ENCODE data around the gene EIF4ENIF1. TPM values are rescaled to one million over a fixed set of nuclear protein-coding genes. Genes with fewer than 3 reads are reported as not detected.
"Not testable (repeated sequence)": the region's sequence is repeated elsewhere in the genome, so short reads cannot be mapped to it uniquely, and the experiment has no call there.

EIF4ENIF1 gene
- total RNA-seq, 1 donor from 2014 or later: 30.3 TPM

GRCh38 chr22:31448382-31448781 lies 41.3 kb downstream of the EIF4ENIF1 start:
- intact Hi-C loops (cut with DNase I): no loop called here
- no peak for DNase-seq (ENCODE audit: low spot score)

DNA sequence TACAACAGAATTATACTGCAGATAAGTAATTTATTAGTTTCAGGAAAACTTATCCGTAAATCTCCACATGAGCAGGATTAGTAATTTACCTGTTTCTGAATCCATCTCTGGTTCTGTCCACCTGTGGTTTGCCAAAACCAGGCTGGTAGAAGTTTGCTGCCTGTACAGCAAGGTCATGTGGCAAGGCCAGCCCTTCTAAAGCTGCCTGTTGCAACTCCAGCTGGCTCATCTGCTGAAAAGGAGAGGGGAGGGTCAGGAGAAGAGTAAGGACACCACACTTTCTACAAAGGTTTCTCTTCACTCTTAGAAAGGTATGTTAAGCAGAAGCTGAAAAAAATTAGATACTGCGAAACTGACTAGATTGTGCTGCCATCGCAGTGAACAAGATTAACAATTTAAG lies 42.3 kb downstream of the EIF4ENIF1 start:
- intact Hi-C loops (cut with DNase I): no loop called here

DNA sequence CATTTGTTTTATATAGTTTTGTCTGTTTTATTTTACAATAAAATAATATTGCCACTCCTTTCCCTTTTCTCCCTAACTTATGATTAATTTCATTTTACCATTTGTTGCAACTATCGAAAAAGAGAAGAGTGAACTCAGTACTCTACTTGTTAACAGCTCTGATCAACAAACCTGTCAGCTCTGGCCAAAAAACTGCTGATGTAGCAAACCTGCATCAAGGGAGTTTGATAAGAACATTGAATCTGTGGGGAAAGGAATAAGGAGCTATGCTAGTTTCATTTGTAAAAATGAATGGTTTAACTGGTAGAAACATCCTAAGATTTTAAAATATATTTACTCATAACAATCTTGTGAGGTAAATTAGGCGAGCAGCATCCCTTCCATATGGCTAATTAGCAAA lies 42.9 kb downstream of the EIF4ENIF1 start:
- no peak for DNase-seq (ENCODE audit: low spot score)
- intact Hi-C loops (cut with DNase I): no loop called here

More for the DNA sequence above, 42.3 kb downstream of the EIF4ENIF1 start:
- DNase-seq (ENCODE audit: low spot score): no peak

DNA sequence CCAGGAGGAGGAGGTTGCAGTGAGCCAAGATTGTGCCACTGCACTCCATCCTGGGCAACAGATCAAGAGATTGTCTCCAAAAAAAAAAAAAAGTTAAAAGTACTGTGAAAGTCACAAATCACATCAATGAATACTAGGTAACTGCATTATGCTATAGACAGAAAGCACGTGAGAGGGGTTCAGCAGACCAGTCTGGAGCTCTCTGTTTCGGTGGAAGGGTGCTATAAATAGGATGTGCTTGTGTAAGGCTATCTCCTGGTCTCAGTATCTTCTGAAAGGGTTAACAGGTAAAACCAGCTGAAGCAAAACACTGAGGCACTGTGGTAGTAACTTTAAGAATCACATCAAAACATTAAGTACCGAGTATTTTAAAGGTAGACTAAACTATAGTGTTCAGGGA lies 43.4 kb downstream of the EIF4ENIF1 start:
- DNase-seq (ENCODE audit: low spot score): no peak
- intact Hi-C loops (cut with DNase I): no loop called here

DNA sequence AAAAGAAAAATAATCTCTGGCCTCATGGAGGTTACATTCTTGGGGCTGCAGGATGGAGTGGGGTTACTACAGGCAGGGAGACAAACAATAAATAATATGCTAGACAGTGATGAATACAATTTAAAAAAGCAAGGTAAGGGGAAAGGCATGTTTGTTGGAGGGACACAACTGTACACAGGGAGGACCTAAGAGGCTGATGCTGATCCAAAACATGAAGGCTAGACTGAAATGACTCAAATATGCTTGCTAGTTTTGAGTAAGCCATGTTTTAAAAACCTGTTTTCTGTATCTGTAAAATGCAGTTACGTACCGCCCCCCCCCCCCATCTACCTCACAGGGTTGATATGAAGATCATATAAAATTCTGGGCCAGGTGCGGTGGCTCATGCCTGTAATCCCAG lies 44.0 kb downstream of the EIF4ENIF1 start:
- intact Hi-C loops (cut with DNase I): no loop called here
- DNase-seq (ENCODE audit: low spot score): no peak

DNA sequence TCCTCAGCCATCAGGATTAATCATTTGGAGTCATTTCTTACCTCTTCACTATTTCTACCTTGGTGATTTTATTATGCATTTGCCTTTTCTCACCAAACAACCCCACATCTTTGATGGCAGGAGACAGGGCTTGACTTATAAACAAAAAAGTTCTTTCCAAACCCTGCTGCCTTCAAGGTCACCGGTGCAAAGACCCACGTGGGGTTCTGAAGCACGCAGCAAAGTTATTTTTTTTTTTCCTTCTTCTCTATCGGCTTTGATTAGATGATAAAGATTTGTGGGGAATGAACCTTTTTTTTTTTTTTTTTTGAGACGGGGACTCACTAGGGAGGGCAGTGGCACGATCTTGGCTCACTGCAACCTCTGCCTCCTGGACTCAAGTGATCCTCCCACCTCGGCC lies 46.1 kb downstream of the EIF4ENIF1 start:
- intact Hi-C loops (cut with DNase I): no loop called here
- no peak for DNase-seq (ENCODE audit: low spot score)

DNA sequence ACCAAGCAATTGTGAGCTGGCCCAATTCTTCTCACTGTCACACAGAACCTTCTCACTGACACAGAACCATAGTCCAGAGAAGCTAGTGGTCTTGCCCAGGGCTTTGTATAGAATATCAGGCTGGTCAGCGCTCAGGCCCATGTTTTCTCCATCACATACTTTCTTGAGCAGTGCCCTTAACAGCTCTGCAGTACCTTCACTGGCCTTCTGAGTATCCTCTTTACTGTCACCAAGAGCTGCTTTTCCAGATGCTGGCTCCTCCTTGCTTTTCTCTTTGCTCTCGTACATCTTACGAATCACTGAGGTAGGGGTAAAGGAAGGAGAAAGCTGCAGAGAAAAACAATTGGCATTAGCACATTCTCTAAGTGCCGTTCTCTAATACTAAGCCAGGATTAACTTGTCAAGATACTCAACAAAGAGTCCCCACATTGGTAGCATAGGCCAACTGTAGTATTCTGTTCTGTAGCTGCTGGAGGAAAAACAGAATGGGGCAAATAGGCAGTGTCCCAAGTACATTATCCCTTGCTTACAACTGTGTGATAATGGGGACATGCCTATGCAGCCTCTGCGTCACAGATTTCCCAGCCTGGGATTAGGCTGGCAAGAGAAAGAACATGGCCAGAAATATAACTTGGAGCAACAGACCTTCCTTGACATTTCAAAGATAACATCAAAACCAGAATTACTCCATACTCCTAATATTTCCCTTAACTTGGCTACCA lies 46.7 kb downstream of the EIF4ENIF1 start:
- no peak for DNase-seq (ENCODE audit: low spot score)
- intact Hi-C loops (cut with DNase I): no loop called here

DNA sequence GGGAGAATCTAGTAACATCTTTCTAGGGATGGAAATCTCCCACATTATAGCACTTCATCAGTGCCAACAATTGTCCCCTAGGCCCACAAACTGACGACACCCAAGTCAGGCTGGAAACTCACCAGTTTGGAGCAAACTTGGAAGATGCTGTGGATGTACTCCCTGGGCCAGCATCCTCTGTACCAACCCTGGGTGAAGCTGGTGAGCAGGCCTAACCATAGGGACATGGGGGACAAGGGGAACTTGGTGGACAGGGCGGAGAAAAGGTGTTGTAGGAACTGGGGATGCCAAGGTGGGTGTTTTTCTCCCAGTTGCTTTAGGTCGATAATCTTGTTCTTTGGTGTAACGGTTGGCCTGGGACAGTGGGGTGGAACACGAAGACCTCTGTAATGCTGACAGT lies 48.0 kb downstream of the EIF4ENIF1 start:
- intact Hi-C loops (cut with DNase I): no loop called here
- DNase-seq (ENCODE audit: low spot score): no peak

- intact Hi-C loops (cut with DNase I): no loop called here
- DNase-seq (ENCODE audit: low spot score): no peak
Measured at GRCh38 chr22:31440681-31441080, 49.0 kb downstream of the EIF4ENIF1 start.

DNA sequence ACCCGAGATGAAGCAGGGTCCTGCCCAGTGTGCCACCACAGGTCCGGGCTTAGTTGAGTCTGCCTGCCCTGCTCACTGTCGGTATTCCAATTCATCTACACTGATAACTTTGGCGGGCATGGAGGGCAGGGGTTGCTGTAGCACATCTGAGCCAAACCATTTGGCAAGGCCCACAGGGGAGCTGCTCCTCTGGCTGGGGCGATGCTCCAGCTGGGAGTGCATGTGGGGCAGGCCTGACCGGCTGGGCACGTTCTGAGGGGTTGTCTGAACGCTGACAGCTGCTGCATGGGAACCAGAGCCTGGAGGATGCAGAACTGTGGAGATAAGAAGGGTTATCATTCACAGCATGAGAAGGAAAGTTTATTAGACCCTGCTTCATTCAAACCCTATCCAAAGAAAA lies 49.8 kb downstream of the EIF4ENIF1 start:
- intact Hi-C loops (cut with DNase I): no loop called here
- DNase-seq (ENCODE audit: low spot score): peak; percentile 80

DNA sequence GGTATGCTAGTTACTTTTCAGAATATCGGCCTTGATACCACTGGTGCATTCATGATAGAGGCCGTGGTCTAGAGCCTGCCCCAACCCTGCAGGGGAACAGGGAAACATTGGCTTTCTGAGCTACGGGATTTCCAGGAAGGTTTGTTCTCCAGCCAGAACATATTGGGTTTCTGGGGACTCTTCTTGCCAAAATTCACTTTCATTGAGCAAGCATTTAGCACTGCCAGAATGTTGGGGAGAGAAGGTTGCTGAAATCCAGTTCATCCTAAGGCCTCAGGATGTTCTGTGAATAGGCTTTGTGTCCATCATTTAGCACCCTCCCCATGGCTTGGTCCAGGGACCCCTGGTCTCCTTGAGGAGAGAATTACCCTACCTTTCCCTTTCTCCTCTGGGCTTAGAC lies 53.5 kb downstream of the EIF4ENIF1 start:
- intact Hi-C loops (cut with DNase I): no loop called here
- no peak for DNase-seq (ENCODE audit: low spot score)

- intact Hi-C loops (cut with DNase I): no loop called here
- no peak for DNase-seq (ENCODE audit: low spot score)
Measured at GRCh38 chr22:31431950-31432349, 57.7 kb downstream of the EIF4ENIF1 start.

GRCh38 chr22:31425331-31426050 lies 64.2 kb downstream of the EIF4ENIF1 start:
- DNase-seq (ENCODE audit: low spot score): no peak
- intact Hi-C loops (cut with DNase I): no loop called here

- intact Hi-C loops (cut with DNase I); DNase-seq (ENCODE audit: low spot score): not testable (repeated sequence)
Measured at GRCh38 chr22:31402350-31402749, 87.3 kb downstream of the EIF4ENIF1 start.

GRCh38 chr22:31400023-31400397 lies 89.6 kb downstream of the EIF4ENIF1 start:
- intact Hi-C loops (cut with DNase I): no loop called here
- no peak for DNase-seq (ENCODE audit: low spot score)

DNA sequence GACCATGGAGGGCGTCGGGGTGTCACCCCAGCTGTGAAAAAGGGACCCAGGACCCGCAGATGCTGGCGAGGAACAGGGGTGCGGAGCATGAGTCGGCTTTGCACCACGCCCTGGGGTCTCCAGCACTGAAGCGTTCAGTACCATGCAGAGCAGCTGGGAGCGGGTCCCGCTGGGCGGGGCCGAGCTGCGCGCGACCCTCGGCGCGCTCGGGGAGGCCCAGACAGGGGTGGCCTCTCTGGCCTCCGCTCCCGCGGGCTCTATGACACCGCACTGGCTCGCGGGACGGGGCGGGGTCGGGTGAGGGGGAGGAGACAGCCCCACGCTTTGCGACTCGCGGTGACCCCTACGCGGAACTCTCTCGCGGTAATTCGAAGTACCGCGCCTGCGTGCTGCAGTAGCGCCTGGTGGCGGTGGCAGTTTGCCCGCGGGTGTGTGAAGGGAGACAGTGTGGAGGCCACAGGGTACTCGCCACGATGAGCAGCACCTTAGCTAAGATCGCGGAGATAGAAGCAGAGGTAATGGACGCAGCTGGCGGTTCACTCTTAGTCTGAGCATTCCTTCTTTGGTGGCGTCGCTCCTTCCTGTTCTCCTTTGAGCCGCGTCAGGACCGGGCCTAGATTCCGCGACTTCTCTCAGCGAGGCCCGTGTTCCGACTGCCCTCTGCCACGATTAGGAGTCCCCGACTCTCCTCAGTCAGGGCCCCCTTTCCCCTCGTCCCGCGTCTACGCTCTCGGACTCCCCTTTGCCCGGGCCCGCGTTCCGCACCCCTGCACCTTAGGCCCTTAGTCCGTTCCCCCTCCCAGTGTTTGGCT lies 90.2 kb downstream of the EIF4ENIF1 start, which contains the start of gene DRG1:
Gene DRG1, plus strand, starts transcription at position 394 of the 812 bp plus-strand sequence. Its CDS starts 80 bp downstream, at position 474.
- DNase-seq (ENCODE audit: low spot score): peak; percentile 98
- intact Hi-C loops (cut with DNase I): loop anchor here (1.0 kb wide), 1 partner anchor 52 kb away; no protein-coding TSS in a partner anchor

- no peak for DNase-seq (ENCODE audit: low spot score)
- intact Hi-C loops (cut with DNase I): no loop called here
Measured at GRCh38 chr22:31398231-31398630, 91.4 kb downstream of the EIF4ENIF1 start.

GRCh38 chr22:31394326-31394725 lies 95.3 kb downstream of the EIF4ENIF1 start:
- DNase-seq (ENCODE audit: low spot score): no peak
- intact Hi-C loops (cut with DNase I): no loop called here

GRCh38 chr22:31393893-31394292 lies 95.7 kb downstream of the EIF4ENIF1 start:
- intact Hi-C loops (cut with DNase I): no loop called here
- no peak for DNase-seq (ENCODE audit: low spot score)

All from cardiac septum (tissue), 1 donor.